WTC11 (cell line): Measurements from ENCODE around the gene SERTAD3. TPM values are rescaled to one million over a fixed set of nuclear protein-coding genes. Genes with fewer than 3 reads are reported as not detected.

ENCODE experiments used
- ATAC-seq: fragments of 200-7000 bp; cut with Tn5 transposase; 2 replicates; pipeline ENCODE4 v1.10.0; 2021; ENCODE audit warnings: mild to moderate bottlenecking, moderate library complexity
- CTCF ChIA-PET: fragments of 300-600 bp; sonication (Branson Sonifier 250); formaldehyde crosslinking; loops from one replicate; lab custom pipeline; 2021; ENCODE audit warnings: antibody characterized with exemption; lab: Charles Lee
- POLR2A ChIA-PET: fragments of 350-600 bp; sonication (Branson Sonifier 250); formaldehyde crosslinking; loops from one replicate; lab custom pipeline; 2021; ENCODE audit warnings: antibody characterized with exemption; lab: Charles Lee
- DNase-seq: peaks from one replicate; pipeline ENCODE4 v3.0.0; 2021; ENCODE audit warnings: low spot score
- H3K27ac Mint-ChIP-seq: 2 replicates; pipeline ENCODE4 v1.8.0; 2021; ENCODE audit warnings: mixed read lengths
- H3K27me3 Mint-ChIP-seq: 2 replicates; pipeline ENCODE4 v1.8.0; 2021; ENCODE audit warnings: low read depth, mild to moderate bottlenecking, moderate library complexity, mixed read lengths
- H3K36me3 Mint-ChIP-seq: 2 replicates; pipeline ENCODE4 v1.8.0; 2021; ENCODE audit warnings: mixed read lengths
- H3K4me1 Mint-ChIP-seq: 2 replicates; pipeline ENCODE4 v1.8.0; 2022; ENCODE audit warnings: mixed read lengths
- H3K4me3 Mint-ChIP-seq: 2 replicates; pipeline ENCODE4 v1.8.0; 2021; ENCODE audit warnings: mild to moderate bottlenecking, moderate library complexity, mixed read lengths
- H3K9me3 Mint-ChIP-seq: 2 replicates; pipeline ENCODE4 v1.8.0; 2021; ENCODE audit warnings: mixed read lengths
- RELA ChIP-seq: sonication (generic); formaldehyde crosslinking; IDR thresholded peaks from 2 replicates; pipeline ENCODE4 v1.8.1; 2022; ENCODE audit warnings: missing genetic modification reagents, mild to moderate bottlenecking, borderline replicate concordance
- SMAD4 ChIP-seq: sonication (generic); formaldehyde crosslinking; IDR thresholded peaks from 2 replicates; pipeline ENCODE4 v1.8.0; 2022; ENCODE audit warnings: mild to moderate bottlenecking, missing genetic modification reagents
- USF2 ChIP-seq: sonication (generic); formaldehyde crosslinking; IDR thresholded peaks from 2 replicates; pipeline ENCODE4 v1.8.1; 2023; ENCODE audit warnings: mild to moderate bottlenecking, missing genetic modification reagents, moderate library complexity
- ZNF219 ChIP-seq: sonication (generic); formaldehyde crosslinking; IDR thresholded peaks from 2 replicates; pipeline ENCODE4 v1.8.0; 2023; ENCODE audit warnings: missing genetic modification reagents, mild to moderate bottlenecking, borderline replicate concordance
- total RNA-seq: library from RNA; stranded (reverse); gene quantifications from 3 replicates; pipeline ENCODE4 v1.2.3, GENCODE V29; 2021
- TF ChIP-seq, protein P1 (sequence below): fragments of 250-450 bp; sonication (Bioruptor Pico); IDR thresholded peaks from 2 replicates; pipeline ENCODE4 v2.1.2; 2022; ENCODE audit warnings: mild to moderate bottlenecking, moderate library complexity

The SERTAD3 gene
- total RNA-seq, 1 experiment from 2014 or later: 33.6 TPM

DNA sequence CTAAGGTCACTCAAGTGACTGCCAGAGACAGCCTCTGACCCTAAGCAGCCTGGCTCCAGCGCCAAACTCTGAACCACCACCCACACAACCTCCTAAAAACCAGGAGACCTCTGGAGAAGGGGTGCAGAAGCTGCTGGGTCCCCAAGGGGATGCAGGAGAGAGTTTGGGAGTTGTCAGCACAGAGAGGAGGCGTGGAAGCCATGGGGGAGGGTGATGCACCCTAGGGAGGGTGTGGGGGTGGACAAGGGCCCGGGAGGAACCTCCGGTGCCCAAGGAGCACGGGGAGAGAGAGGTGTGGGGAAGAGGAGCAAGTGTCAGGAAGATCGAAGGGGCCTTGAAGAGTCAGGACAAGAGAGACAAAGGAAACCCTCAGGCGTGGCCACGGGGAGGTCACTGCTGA is 52.0 kb downstream of the SERTAD3 start:
- no peak overlapping the region for H3K27ac Mint-ChIP-seq
- ChIA-PET CTCF (no interaction called here), POLR2A (no interaction called here)
- H3K4me3 Mint-ChIP-seq: no peak overlapping the region
- H3K4me1 Mint-ChIP-seq: peaks cover 4% of the 10 kb centered on the region; the same call in 1 of the 2 replicates
- H3K9me3 Mint-ChIP-seq: no peaks in the 10 kb centered on the region
- DNase-seq (no peak), ATAC-seq (no peak)
- H3K36me3 Mint-ChIP-seq: no peaks in the 10 kb centered on the region
- TF ChIP-seq RELA (CRISPR knock-in tag) (no peak), ZNF219 (CRISPR knock-in tag) (no peak), USF2 (CRISPR knock-in tag) (no peak), SMAD4 (CRISPR knock-in tag) (no peak)
- TF ChIP-seq, protein P1, sequence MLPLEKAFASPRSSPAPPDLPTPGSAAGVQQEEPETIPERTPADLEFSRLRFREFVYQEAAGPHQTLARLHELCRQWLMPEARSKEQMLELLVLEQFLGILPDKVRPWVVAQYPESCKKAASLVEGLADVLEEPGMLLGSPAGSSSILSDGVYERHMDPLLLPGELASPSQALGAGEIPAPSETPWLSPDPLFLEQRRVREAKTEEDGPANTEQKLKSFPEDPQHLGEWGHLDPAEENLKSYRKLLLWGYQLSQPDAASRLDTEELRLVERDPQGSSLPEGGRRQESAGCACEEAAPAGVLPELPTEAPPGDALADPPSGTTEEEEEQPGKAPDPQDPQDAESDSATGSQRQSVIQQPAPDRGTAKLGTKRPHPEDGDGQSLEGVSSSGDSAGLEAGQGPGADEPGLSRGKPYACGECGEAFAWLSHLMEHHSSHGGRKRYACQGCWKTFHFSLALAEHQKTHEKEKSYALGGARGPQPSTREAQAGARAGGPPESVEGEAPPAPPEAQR (CRISPR knock-in tag): no peak
- peaks cover 8% of the 10 kb centered on the region for H3K27me3 Mint-ChIP-seq

Other genes with a start within 250 kb of the SERTAD3 start
- 0.23 TPM in 1 of 3 replicates, not detected in the others for gene TTC9B, start 226.0 kb downstream of the SERTAD3 start, total RNA-seq
- gene CCNP, start 217.6 kb downstream of the SERTAD3 start, total RNA-seq: 0.83 to 2.4 TPM (median 1.9 TPM) in 3 replicates
- gene AKT2, start 159.0 kb downstream of the SERTAD3 start, total RNA-seq: 156 to 174 TPM (median 161 TPM) in 3 replicates
- 14.7 to 17.2 TPM (median 15.6 TPM) in 3 replicates for gene C19orf47, start 95.9 kb downstream of the SERTAD3 start, total RNA-seq
- 190 to 200 TPM (median 193 TPM) in 3 replicates for gene PLD3, start 95.6 kb downstream of the SERTAD3 start, total RNA-seq
- gene HIPK4, start 54.2 kb downstream of the SERTAD3 start, total RNA-seq: 0.21 to 0.31 TPM (median 0.25 TPM) in 3 replicates
- 8.2 to 8.4 TPM (median 8.3 TPM) in 3 replicates for gene PRX, start 31.0 kb downstream of the SERTAD3 start, total RNA-seq
- gene SERTAD1, start 18.3 kb downstream of the SERTAD3 start, total RNA-seq: 6.8 to 8.6 TPM (median 7.4 TPM) in 3 replicates
- 35.1 to 38.5 TPM (median 37.1 TPM) in 3 replicates for gene BLVRB, start 21.4 kb upstream of the SERTAD3 start, total RNA-seq
- 2.8 to 5.7 TPM (median 3.9 TPM) in 3 replicates for gene SPTBN4, start 22.7 kb upstream of the SERTAD3 start, total RNA-seq
- 71.7 to 82.1 TPM (median 76.9 TPM) in 3 replicates for gene SHKBP1, start 132.5 kb upstream of the SERTAD3 start, total RNA-seq
- gene LTBP4, start 157.0 kb upstream of the SERTAD3 start, total RNA-seq: 125 to 168 TPM (median 166 TPM) in 3 replicates
- gene NUMBL, start 246.3 kb upstream of the SERTAD3 start, total RNA-seq: 30.3 to 38.6 TPM (median 34.9 TPM) in 3 replicates